NB4 (cell line): ENCODE results near the gene NFATC1.

Source experiments
- DNase-seq: peaks from one replicate; pipeline ENCODE4 v3.0.0; 2010; ENCODE audit warnings: low read depth
- H3K4me3 ChIP-seq: one replicate; pipeline ENCODE4 v1.5.1; 2011; ENCODE audit warnings: mild to moderate bottlenecking, low read depth, low read length, moderate library complexity
- MAX ChIP-seq: IDR thresholded peaks from 2 replicates; pipeline ENCODE4 v1.6.1; 2011; ENCODE audit warnings: low read depth, low read length
- MYC ChIP-seq: IDR thresholded peaks from 2 replicates; pipeline ENCODE4 v1.6.1; 2011; ENCODE audit warnings: low read depth, low read length
- POLR2A ChIP-seq: IDR thresholded peaks from 2 replicates; pipeline ENCODE4 v1.6.1; 2011; ENCODE audit warnings: mild to moderate bottlenecking; ENCODE audit not compliant: insufficient read length; ENCODE audit errors: extremely low read depth
- TF ChIP-seq, protein P1 (sequence below): IDR thresholded peaks from one replicate; pipeline ENCODE4 v1.5.1; 2012; ENCODE audit warnings: low read depth, low read length

Gene NFATC1

GRCh38 chr18:79483971-79484491, 88.3 kb downstream of the NFATC1 start:
- no peak overlapping the region for H3K4me3 ChIP-seq
- DNase-seq: no peak
- TF ChIP-seq MYC (no peak), MAX (no peak), POLR2A (no peak)
- TF ChIP-seq, protein P1, sequence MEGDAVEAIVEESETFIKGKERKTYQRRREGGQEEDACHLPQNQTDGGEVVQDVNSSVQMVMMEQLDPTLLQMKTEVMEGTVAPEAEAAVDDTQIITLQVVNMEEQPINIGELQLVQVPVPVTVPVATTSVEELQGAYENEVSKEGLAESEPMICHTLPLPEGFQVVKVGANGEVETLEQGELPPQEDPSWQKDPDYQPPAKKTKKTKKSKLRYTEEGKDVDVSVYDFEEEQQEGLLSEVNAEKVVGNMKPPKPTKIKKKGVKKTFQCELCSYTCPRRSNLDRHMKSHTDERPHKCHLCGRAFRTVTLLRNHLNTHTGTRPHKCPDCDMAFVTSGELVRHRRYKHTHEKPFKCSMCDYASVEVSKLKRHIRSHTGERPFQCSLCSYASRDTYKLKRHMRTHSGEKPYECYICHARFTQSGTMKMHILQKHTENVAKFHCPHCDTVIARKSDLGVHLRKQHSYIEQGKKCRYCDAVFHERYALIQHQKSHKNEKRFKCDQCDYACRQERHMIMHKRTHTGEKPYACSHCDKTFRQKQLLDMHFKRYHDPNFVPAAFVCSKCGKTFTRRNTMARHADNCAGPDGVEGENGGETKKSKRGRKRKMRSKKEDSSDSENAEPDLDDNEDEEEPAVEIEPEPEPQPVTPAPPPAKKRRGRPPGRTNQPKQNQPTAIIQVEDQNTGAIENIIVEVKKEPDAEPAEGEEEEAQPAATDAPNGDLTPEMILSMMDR: no peak

DNA sequence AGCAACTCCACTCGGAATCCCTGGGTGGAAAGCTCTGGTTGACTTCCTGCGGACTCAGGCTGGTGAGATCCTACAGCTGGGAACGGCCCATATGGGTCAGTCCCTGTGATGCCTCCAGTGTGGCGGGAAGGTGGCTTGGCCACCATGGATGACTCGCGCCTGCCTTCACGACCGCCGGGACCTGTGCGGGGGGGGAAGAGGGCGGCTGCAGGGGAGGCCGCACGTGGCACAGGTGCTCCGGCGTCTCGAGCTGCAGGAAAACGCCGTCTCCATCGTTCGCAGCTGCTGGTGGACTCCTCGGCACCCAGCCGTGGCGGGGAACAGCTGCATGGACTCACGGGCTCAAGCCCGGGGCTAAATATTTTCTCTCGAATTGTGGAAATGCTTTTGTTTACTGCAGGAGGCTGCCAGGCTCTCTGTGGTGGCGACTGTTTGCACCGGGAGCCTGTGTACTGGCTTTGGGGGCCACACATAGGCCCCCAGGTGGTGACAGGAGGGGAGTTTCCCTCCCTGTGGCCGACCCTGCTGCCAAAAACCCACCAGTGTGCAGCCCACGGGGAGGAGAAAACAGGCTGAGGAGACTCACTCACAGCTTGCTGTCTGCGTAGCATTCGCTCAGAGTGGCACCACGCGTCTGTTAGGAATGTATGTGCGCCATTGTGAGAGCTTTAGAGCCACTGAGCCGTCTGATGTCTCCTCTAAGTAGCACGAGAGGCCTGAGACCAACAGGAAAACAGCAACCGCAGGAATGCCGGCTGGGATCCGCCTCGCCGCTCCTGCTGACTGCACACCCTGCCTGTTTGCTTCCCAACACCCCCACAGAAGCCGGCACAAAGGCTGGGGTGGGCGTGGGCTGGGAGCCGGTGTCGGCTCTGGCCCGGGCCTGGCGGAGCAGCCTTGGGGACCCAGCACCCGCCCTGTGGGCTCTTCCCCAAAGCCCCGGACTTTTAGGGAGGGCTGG, 89.2 kb downstream of the NFATC1 start:
- DNase-seq: no peak
- H3K4me3 ChIP-seq: no peak overlapping the region
- TF ChIP-seq MAX: no peak
- TF ChIP-seq MYC: no peak

DNA sequence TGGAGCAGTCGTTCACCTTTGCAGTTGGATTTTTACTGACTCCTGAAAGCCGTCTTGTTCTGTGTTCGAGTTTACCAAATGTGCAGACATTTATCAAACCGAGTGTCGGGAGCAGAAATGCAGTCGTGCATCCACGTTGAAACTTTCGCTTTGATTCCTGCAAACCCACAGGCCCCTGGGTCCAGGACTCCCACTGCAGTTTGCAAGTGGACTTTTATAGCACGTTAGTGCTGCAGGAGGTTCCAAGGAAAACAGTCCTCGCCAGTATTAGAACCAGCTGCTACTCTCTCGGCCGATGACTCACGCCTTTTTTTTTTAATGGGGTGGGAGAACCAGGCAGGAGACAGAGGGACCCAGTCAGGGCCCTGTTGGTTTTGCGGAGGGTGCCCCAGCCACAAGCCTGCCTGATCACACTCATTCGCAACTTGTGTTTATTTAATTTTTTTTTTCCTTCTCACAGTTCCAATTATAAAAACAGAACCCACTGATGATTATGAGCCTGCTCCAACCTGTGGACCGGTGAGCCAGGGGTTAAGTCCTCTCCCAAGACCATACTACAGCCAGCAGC, 90.1 kb downstream of the NFATC1 start:
- peak; percentile 21 for DNase-seq
- H3K4me3 ChIP-seq: no peak overlapping the region

GRCh38 chr18:79486356-79487182, 90.8 kb downstream of the NFATC1 start:
- H3K4me3 ChIP-seq: no peak overlapping the region
- TF ChIP-seq MYC (no peak), MAX (no peak), POLR2A (no peak)
- TF ChIP-seq, protein P1: no peak
- DNase-seq: no peak

More for the DNA sequence above, 90.1 kb downstream of the NFATC1 start:
- TF ChIP-seq POLR2A: no peak

GRCh38 chr18:79487183-79487800, 91.6 kb downstream of the NFATC1 start:
- TF ChIP-seq POLR2A: no peak
- no peak for TF ChIP-seq MYC
- no peak for TF ChIP-seq MAX
- TF ChIP-seq, protein P1: no peak
- DNase-seq: no peak
- H3K4me3 ChIP-seq: no peak overlapping the region

GRCh38 chr18:79487801-79488201, 92.1 kb downstream of the NFATC1 start:
- H3K4me3 ChIP-seq: no peak overlapping the region
- TF ChIP-seq MYC (no peak), POLR2A (no peak), MAX (no peak)
- TF ChIP-seq, protein P1: no peak

More at GRCh38 chr18:79487801-79488201, 92.1 kb downstream of the NFATC1 start:
- DNase-seq: no peak
